Activated naive CD4-positive, alpha-beta T cell treated with anti-CD3 and anti-CD28 coated beads, Interleukin-2, amount 50 U/mL, for 24 hours (primary cell): ENCODE data around the gene PSMG3.
A peak's percentile ranks its signal among the peaks of the same experiment; 100 is the strongest.

ENCODE experiments used
- H3K27ac Mint-ChIP-seq: one replicate; pipeline ENCODE4 v1.8.0; 2021; ENCODE audit warnings: mild to moderate bottlenecking, mixed read lengths
- H3K27me3 Mint-ChIP-seq: one replicate; pipeline ENCODE4 v1.8.0; 2021; ENCODE audit warnings: mixed read lengths
- H3K36me3 Mint-ChIP-seq: one replicate; pipeline ENCODE4 v1.8.0; 2021; ENCODE audit warnings: mixed read lengths
- H3K4me1 Mint-ChIP-seq: one replicate; pipeline ENCODE4 v1.8.0; 2021; ENCODE audit warnings: mixed read lengths
- H3K4me3 Mint-ChIP-seq: one replicate; pipeline ENCODE4 v1.8.0; 2021; ENCODE audit warnings: mild to moderate bottlenecking, mixed read lengths
- H3K9me3 Mint-ChIP-seq: one replicate; pipeline ENCODE4 v1.8.0; 2021; ENCODE audit warnings: mixed read lengths

Gene PSMG3

DNA sequence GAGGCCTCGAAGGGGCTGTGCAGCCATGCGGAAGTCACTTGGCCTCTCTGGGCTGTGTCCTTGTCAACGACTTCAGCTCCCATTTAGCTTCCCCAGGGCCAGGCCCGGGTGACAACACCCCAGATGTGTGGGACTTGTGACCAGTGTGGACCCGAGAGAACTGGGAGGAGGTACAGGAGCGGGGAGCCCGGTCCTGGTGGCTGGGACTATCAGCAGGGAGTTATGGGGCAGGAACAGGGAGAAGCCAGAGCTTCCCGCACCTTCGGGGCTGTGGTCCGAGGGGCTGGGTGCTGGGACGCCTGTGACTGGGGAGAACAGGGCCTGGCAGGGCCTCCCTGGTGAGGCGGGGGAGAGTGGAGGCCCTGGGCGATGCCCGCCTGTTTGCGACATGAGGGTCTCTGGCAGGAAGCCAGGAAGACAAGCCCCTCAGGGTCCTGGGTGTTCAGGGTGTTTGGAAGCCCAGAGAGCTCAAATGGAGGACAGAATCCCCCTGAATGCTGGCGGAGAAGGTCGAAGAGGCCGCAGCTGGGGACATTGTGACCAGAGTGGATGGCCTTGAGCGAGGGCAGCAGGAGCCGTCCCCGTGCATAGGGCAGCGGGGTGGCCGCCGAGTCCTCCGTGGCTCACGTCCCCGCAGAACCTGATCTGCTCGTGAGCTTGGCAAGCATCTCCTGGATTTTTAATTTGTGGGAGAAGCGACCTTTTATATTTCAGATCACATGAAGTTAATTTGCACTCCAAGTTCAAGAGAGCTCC is 30.0 kb upstream of the PSMG3 start:
- Mint-ChIP-seq H3K36me3 (no peaks in the 10 kb centered on the region), H3K27ac (no peak overlapping the region), H3K4me1 (no peaks in the 10 kb centered on the region), H3K9me3 (no peaks in the 10 kb centered on the region), H3K27me3 (no peaks in the 10 kb centered on the region), H3K4me3 (no peak overlapping the region)

DNA sequence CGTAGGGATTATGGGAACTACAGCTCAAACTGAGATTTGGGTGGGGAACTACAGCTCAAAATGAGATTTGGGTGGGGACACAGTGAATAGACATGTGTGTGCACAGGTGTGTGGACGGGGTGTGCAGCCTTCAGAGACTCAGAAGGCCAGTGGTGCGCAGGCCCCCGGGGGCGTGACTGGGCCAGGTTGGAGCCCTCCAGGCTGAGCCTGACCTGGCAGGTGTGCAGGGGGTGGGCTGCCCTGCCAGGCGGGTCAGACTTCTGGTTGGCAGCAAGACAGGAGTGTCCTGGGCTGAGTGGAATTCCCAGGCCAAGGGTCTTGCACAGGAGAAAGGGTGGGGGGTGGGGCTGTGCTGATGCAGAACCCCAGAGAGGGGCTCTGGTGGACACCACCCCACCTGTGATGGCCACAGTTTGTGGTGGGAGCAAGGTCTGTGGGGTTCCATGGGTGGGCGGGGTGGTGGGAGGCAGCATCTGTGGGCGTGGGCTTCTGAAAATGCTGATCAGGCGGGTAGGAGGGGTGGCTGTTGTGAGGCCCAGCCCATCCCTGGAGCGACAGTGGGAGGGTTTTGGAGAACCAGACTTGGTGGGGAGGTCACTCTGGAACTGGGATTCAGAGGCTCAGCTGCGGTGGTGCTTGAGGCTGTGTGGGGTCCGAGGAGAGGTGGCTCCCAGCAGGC is 29.3 kb upstream of the PSMG3 start:
- no peaks in the 10 kb centered on the region for H3K4me1 Mint-ChIP-seq
- H3K4me3 Mint-ChIP-seq = no peak overlapping the region
- no peaks in the 10 kb centered on the region for H3K36me3 Mint-ChIP-seq
- no peak overlapping the region for H3K27ac Mint-ChIP-seq
- no peaks in the 10 kb centered on the region for H3K9me3 Mint-ChIP-seq
- H3K27me3 Mint-ChIP-seq = no peaks in the 10 kb centered on the region

DNA sequence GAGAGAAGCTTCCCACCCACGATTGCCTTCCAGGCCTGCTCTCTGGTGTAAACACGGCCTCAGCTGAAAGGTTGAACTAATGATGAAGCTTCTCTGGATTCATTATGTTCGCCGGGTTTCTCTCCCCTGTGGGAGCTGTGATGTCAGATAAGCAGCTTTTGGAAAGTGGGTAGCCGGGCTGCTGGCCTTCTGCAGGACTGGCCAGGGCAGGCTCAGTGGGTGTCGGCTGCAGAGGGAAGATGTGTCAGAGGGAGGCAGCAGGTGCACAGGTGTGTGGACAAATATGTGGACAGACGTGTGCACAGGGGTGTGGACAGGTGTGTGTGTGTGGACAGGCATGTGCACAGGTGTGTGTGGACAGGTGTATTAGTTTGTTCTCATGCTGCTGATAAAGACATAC is 28.5 kb upstream of the PSMG3 start:
- no peak overlapping the region for H3K27ac Mint-ChIP-seq
- H3K9me3 Mint-ChIP-seq = no peaks in the 10 kb centered on the region
- no peaks in the 10 kb centered on the region for H3K27me3 Mint-ChIP-seq
- H3K36me3 Mint-ChIP-seq = no peaks in the 10 kb centered on the region
- no peak overlapping the region for H3K4me3 Mint-ChIP-seq
- peaks cover under 1% of the 10 kb centered on the region for H3K4me1 Mint-ChIP-seq

DNA sequence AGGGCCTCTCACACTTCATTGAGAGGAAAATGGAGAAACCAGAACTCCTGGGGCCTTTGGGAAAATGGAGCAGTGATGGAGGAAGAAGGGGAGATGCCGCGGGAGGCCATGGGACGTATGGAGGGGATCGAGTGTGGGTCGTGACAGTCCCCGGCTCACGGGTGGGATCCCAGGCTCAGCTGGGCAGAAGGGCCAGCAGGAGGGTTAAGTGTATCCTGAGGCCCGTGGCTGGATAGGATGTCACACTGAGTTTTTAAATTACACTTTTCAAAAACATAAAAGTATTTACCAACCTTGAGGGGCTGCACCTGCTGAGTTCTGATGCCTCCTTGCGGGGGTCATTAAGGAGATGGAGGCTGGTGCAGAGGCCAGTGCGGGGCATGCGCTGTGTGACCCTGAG is 28.0 kb upstream of the PSMG3 start:
- Mint-ChIP-seq H3K9me3 (no peaks in the 10 kb centered on the region), H3K27me3 (peaks cover 2% of the 10 kb centered on the region), H3K4me1 (peaks cover 5% of the 10 kb centered on the region)

DNA sequence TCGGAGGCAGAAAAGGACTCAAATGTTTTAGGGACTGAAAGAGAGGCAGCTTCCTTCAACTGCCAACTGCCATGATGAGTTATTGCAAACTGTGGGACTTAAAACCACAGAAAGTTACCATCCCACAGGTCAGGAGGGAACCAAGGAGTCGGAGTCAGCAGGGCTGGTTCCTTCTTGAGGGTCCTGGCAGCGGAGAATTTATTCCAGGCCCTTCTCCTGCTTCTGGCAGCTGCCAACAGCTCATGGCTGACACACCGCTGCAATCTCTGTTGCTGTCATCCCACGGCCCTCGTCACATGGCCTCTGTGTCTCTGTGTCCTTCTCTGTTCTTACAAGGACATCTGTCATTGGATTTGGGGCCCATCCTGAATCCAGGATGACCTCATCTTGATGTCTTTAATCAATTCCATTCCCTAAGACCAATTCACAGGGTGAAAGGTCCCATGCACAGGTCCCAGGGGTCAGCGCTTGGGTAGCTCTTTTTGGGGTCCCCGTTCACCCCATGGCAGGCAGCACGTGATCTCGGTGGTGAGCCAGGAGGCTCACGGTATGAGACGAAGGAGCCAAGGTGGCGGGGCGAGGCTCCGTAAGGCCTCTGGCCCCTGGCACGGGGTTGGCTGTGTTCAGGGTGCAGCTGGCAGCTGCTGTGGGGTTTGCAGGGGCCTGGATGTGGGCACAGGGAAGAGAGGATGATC is 27.4 kb upstream of the PSMG3 start:
- Mint-ChIP-seq H3K9me3 (no peaks in the 10 kb centered on the region), H3K36me3 (no peaks in the 10 kb centered on the region), H3K27me3 (peaks cover 4% of the 10 kb centered on the region), H3K4me3 (no peak overlapping the region), H3K4me1 (peaks cover 10% of the 10 kb centered on the region), H3K27ac (no peak overlapping the region)

More for the DNA sequence above, 28.0 kb upstream of the PSMG3 start:
- Mint-ChIP-seq H3K4me3 (no peak overlapping the region), H3K27ac (no peak overlapping the region), H3K36me3 (no peaks in the 10 kb centered on the region)

DNA sequence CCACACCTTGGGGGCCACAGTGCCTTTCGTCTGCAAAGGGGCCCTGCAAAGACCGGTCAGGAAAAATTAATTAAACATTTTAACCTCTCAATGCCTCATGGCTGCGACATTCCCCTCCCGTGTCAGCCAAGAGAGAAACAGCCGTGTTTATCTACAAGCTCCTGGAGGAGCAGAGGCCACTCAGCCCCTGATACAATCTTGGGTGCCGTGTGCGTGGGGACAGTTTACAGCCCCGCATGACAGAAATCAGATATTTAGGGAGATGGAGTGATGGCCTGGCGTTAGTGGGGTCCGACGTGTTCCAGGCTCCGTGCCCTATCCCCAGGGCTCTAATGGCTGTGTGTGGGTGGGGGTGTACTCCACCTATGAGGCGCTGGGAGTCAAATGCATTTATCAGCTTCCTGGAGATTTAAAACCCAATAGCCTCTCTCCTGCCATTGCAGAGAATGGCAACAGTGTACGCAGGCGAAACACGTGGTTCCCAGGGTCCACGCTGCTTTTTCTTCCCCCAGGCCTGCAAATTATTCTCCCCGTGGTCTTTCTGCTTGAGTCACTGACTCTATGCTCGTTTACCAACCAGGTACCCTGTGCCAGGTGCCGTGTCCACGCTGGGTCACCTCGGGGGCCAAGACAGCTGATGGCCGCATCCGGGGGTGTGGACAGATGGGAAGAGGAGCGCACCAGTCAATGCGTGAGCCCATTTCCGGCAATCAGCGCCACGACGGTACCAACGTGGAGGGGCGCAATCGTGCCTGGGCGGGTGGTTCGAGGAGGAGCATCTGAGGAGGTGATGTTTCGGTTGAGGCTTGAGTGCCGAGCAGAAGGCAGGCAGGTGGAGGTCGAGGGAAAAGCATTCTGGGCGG is 26.6 kb upstream of the PSMG3 start:
- Mint-ChIP-seq H3K27me3 (peaks cover 8% of the 10 kb centered on the region), H3K36me3 (no peaks in the 10 kb centered on the region), H3K4me1 (peaks cover 18% of the 10 kb centered on the region), H3K27ac (peak overlapping the region; percentile 74), H3K9me3 (no peaks in the 10 kb centered on the region), H3K4me3 (no peak overlapping the region)

DNA sequence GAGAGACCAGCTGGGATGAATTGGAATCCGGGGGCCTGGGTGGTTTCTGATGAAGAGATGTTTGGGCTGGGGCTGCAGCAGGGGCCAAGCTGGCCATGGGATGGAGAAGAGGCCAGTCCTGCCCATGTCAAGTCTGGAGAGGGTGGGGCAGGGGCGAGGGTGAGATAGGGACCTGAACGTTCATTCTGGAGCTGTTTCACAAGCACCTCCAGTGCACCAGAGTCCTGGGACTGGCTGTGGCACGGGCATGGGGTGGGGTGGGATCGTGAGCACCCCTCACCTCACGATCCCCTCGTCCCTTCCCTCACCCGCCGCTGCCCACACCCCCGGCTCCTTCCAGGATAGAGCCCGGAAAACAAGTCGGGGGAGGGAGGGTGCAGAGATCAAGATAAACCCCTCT is 25.8 kb upstream of the PSMG3 start:
- H3K4me1 Mint-ChIP-seq = peaks cover 20% of the 10 kb centered on the region
- no peaks in the 10 kb centered on the region for H3K36me3 Mint-ChIP-seq
- H3K4me3 Mint-ChIP-seq = no peak overlapping the region
- no peaks in the 10 kb centered on the region for H3K9me3 Mint-ChIP-seq
- no peak overlapping the region for H3K27ac Mint-ChIP-seq
- peaks cover 10% of the 10 kb centered on the region for H3K27me3 Mint-ChIP-seq

DNA sequence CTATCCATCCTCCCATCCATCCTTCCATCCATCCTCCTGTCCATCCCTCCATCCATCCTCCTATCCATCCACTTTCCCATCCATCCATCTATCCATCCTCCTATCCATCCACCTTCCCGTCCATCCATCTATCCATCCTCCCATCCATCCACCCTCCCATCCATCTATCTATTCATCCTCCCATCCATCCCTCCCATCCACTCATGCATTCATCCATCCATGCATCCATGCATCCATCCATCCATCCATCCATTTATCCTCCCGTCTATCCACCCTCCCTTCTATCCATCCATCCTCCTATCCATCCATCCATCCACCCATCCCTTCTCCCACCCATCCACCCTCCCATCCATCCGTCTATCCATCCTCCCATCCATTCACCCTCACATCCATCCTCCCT is 25.2 kb upstream of the PSMG3 start:
- Mint-ChIP-seq H3K27ac (no peak overlapping the region), H3K36me3 (no peaks in the 10 kb centered on the region), H3K9me3 (no peaks in the 10 kb centered on the region), H3K4me3 (no peak overlapping the region), H3K4me1 (peaks cover 20% of the 10 kb centered on the region), H3K27me3 (peaks cover 12% of the 10 kb centered on the region)

DNA sequence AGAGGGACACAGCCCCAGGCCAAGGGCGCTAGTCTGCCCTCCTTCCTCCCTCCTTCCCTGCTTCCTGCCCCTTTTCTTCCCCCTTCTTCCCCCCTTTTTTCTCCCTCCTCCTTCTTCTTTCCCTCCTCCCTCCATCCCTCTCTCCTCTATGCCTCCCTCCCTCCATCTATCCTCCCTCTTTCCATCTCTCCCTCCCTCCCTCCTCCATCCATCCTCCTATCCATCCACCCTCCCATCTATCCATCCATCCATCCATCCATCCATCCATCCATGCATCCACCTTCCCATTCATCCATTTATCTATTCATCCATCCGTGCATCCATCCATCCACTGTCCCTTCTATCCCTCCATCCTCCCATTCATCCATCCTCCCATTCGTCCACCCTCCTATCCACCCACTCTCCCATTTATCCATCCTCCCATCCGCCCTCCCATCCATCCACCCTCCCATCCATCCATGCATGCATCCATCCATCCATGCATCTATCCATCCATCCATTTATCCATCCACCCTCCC is 24.1 kb upstream of the PSMG3 start:
- H3K27me3 Mint-ChIP-seq = peaks cover 12% of the 10 kb centered on the region
- H3K9me3 Mint-ChIP-seq = no peaks in the 10 kb centered on the region
- H3K27ac Mint-ChIP-seq = no peak overlapping the region
- H3K4me1 Mint-ChIP-seq = peaks cover 20% of the 10 kb centered on the region
- H3K4me3 Mint-ChIP-seq = no peak overlapping the region
- H3K36me3 Mint-ChIP-seq = no peaks in the 10 kb centered on the region

DNA sequence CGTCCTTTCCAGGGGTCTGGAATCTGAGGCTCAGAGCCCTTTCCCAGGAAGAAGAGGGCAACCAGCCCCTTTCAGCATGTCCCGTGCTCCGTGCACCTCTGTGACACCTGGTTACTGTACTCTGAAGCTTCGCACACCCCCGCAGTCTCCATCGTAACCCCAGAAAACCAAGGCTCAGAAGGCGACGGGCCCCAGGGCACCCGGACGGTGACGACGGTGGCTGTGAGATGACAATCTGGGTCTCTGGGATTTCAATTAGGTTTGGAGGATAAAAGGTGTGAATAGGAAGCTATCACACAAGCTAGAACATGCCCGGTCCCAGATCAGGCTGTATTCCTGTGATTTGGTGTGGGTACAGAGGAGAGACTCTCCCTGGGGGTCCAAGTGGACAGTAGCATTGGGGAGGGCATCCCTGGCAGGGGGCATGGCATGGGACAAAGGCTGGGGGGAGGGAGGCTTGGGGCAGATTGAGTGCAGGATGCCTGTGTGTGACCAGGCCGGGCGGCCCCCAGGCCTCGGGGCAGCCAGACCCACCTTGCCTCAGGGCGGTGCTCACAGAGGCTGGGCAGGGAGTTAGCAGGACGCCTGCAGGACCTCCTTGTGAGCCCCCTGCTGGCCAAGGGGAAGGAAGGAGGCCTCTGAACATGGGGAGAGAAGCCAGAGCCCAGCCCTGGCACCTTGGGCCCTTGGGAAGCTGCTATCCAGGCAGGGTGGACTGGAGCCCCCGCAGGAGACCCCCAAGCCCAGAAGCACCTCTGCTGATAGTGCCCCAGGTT is 23.4 kb upstream of the PSMG3 start:
- no peaks in the 10 kb centered on the region for H3K9me3 Mint-ChIP-seq
- no peak overlapping the region for H3K4me3 Mint-ChIP-seq
- H3K4me1 Mint-ChIP-seq = peaks cover 20% of the 10 kb centered on the region
- H3K27me3 Mint-ChIP-seq = peaks cover 12% of the 10 kb centered on the region
- no peak overlapping the region for H3K27ac Mint-ChIP-seq
- H3K36me3 Mint-ChIP-seq = no peaks in the 10 kb centered on the region

DNA sequence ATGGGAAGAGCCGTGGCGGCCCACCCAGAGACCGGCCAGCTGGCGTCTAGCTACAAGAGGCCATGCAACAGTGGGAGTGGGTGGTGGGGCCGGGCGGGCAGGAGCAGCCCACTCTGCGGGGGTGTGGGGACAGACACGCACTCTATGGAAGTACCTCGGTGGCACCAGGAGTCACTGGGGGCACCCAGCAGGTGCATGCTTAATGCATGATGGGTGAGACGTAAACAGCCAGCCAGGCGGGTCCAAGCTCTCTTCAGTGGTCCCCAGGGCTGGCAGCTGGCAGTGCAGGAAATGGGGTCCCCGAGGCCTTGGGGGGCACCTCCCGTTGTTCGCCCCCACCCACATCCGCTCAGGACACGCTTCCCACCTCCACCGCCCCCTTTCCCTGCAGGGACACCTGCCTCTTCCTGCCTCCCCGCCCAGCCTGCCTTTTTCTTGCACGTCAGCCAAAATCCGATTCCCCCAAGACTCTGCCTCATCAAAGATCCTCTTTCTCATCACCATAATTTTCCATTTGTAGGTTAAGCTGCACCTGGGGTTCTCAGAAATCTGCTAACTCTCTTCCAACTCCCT is 22.6 kb upstream of the PSMG3 start:
- peak overlapping the region; percentile 80 for H3K4me3 Mint-ChIP-seq

DNA sequence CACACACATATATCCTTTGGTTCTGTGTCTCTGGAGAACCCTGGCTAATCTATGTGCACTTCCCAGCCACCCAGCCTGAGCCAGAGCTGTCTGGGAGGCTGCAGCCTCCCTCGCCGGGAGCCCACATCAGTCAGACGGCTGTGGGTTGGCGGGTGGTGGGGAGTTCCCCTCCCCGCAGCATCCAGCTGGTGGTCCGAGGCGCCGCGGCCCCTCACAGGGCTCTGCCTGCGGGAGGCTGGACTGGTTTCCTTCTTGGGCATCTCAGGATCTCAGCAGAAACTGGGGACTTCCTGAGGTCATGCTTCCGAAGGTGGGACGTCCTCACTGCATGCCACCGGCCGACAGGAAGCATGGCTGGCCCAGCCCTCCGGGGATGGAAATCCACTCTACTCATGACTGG is 22.0 kb upstream of the PSMG3 start:
- Mint-ChIP-seq H3K4me3 (peak overlapping the region; percentile 49), H3K27me3 (peaks cover 12% of the 10 kb centered on the region), H3K27ac (no peak overlapping the region), H3K4me1 (peaks cover 20% of the 10 kb centered on the region), H3K9me3 (no peaks in the 10 kb centered on the region), H3K36me3 (no peaks in the 10 kb centered on the region)

More for the DNA sequence above, 22.6 kb upstream of the PSMG3 start:
- Mint-ChIP-seq H3K27ac (peak overlapping the region; percentile 74), H3K27me3 (peaks cover 12% of the 10 kb centered on the region), H3K36me3 (no peaks in the 10 kb centered on the region), H3K9me3 (no peaks in the 10 kb centered on the region), H3K4me1 (peaks cover 20% of the 10 kb centered on the region)

DNA sequence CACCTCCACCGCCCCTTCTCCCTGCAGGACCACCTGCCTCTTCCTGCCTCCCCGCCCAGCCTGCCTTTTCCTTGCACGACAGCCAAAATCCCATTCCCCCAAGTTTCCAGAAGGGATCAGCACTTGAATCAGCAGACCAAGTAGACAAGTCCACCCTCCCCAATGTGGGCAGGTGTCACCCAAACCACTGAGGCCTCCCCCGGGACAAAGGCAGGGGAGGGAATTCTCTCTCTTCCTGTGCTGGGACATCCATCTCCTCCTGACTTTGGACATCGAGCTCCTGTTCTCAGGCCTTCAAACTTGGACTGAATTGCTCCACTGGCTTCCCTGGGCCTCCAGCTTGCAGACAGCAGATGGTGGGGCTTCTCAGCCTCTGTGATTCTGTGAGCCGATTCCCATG is 21.6 kb upstream of the PSMG3 start:
- H3K27ac Mint-ChIP-seq = peak overlapping the region; percentile 44
- H3K27me3 Mint-ChIP-seq = peaks cover 12% of the 10 kb centered on the region
- no peaks in the 10 kb centered on the region for H3K9me3 Mint-ChIP-seq
- peaks cover 20% of the 10 kb centered on the region for H3K4me1 Mint-ChIP-seq
- H3K4me3 Mint-ChIP-seq = no peak overlapping the region
- no peaks in the 10 kb centered on the region for H3K36me3 Mint-ChIP-seq

DNA sequence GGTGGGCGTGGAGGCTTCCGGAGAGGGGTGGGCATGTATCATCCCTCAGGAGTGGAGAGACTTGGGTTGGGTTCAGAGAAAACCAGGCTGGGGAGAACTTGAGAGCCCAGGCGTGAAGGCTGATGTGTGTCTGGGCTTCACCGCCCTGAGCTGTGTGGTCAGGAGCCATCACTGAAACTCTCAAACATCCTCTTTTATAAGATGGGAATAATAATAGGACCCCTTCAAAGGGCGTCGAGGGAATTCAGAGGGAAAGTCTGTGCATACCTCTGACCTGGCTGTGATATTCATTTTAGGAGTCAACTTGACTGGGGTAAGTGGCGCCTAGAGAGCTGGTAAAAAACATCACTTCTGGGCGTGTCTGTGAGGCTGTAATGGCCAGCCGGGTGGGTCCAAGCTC is 21.1 kb upstream of the PSMG3 start:
- Mint-ChIP-seq H3K4me3 (no peak overlapping the region), H3K27me3 (peaks cover 12% of the 10 kb centered on the region), H3K4me1 (peaks cover 20% of the 10 kb centered on the region), H3K27ac (no peak overlapping the region), H3K9me3 (no peaks in the 10 kb centered on the region), H3K36me3 (no peaks in the 10 kb centered on the region)
